CD14-positive monocyte (primary cell): ENCODE measurements around the gene PAK1IP1. TPM values are rescaled to one million over a fixed set of nuclear protein-coding genes. Genes with fewer than 3 reads are reported as not detected.
A peak's percentile ranks its signal among the peaks of the same experiment; 100 is the strongest.

ENCODE experiments used
- DNase-seq, 3 donors: peaks; one replicate each; pipeline ENCODE4 v3.0.0-alpha.2; 2011 to 2022
- H2AFZ ChIP-seq: 2 replicates; pipeline ENCODE4 v1.6.0; 2012; ENCODE audit warnings: mild to moderate bottlenecking, low read depth, low read length, inconsistent platforms; ENCODE audit not compliant: insufficient read depth, poor library complexity, severe bottlenecking
- H3K27ac ChIP-seq, 2 donors: 1 replicate in 1 of 2; 2 replicates in 1 of 2; pipeline ENCODE4 v1.5.1; 2012 to 2013; ENCODE audit warnings: low read length in 2 of 2, control low read depth in 1 of 2, inconsistent platforms in 1 of 2, low read depth in 1 of 2, mild to moderate bottlenecking in 1 of 2
- H3K27me3 ChIP-seq, 2 donors: one replicate each; pipeline versions ENCODE4 v1.6.0 to v1.6.1; 2011 to 2013; ENCODE audit warnings: low read length in 2 of 2; ENCODE audit not compliant: control insufficient read depth in 2 of 2, insufficient read depth in 2 of 2
- H3K36me3 ChIP-seq, 2 donors: replicated peaks in 1 of 2; 1 replicate in 1 of 2; 2 replicates in 1 of 2; pipeline versions ENCODE4 v1.5.1 to v1.6.1; 2012 to 2013; ENCODE audit warnings: low read length in 2 of 2, control low read depth in 1 of 2, inconsistent platforms in 1 of 2, mild to moderate bottlenecking in 1 of 2; ENCODE audit not compliant: insufficient read depth in 2 of 2, control insufficient read depth in 1 of 2
- H3K4me1 ChIP-seq, 2 donors: 1 replicate in 1 of 2; 2 replicates in 1 of 2; pipeline versions ENCODE4 v1.5.1 to v1.6.1; 2012 to 2013; ENCODE audit warnings: low read length in 2 of 2, control low read depth in 1 of 2, inconsistent platforms in 1 of 2, mild to moderate bottlenecking in 1 of 2, moderate library complexity in 1 of 2; ENCODE audit not compliant: insufficient read depth in 2 of 2, control insufficient read depth in 1 of 2
- H3K4me2 ChIP-seq: replicated peaks from 2 replicates; pipeline ENCODE3; 2012; ENCODE audit warnings: low read length, moderate library complexity, mild to moderate bottlenecking; ENCODE audit not compliant: poor library complexity, severe bottlenecking; ENCODE audit errors: extremely low read depth
- H3K4me3 ChIP-seq, 3 experiments: fragments of 200-600 bp in 1 of 3; sonication (generic) in 1 of 3; replicated peaks in 1 of 3; 1 replicate in 2 of 3; 2 replicates in 1 of 3; pipeline ENCODE4 v1.5.1; 2011 to 2013; ENCODE audit warnings: low read length in 3 of 3, mild to moderate bottlenecking in 3 of 3, control low read depth in 2 of 3, low read depth in 2 of 3, inconsistent platforms in 1 of 3, moderate library complexity in 1 of 3
- H3K79me2 ChIP-seq: 2 replicates; pipeline ENCODE4 v1.6.0; 2012; ENCODE audit warnings: mild to moderate bottlenecking, control low read depth, inconsistent platforms, low read length, moderate library complexity; ENCODE audit not compliant: insufficient read depth
- H3K9ac ChIP-seq: 2 replicates; pipeline ENCODE4 v1.6.0; 2017; ENCODE audit warnings: low read length, mild to moderate bottlenecking; ENCODE audit not compliant: insufficient read depth, poor library complexity, severe bottlenecking
- H3K9me3 ChIP-seq, 2 donors: replicated peaks in 1 of 2; 1 replicate in 1 of 2; 2 replicates in 1 of 2; pipeline versions ENCODE4 v1.5.1 to v1.6.1; 2012 to 2013; ENCODE audit warnings: low read length in 2 of 2, control low read depth in 1 of 2; ENCODE audit not compliant: control insufficient read depth in 1 of 2, insufficient read depth in 1 of 2
- H4K20me1 ChIP-seq: 2 replicates; pipeline ENCODE4 v1.6.0; 2012; ENCODE audit warnings: mild to moderate bottlenecking, low read length, control low read depth, moderate library complexity; ENCODE audit not compliant: insufficient read depth
- H3K27ac Mint-ChIP-seq, 7 donors: one replicate each; pipeline ENCODE4 v1.8.0; 2020; ENCODE audit warnings: mild to moderate bottlenecking in 7 of 7, mixed read lengths in 7 of 7, moderate library complexity in 6 of 7, inconsistent platforms in 2 of 7
- H3K27me3 Mint-ChIP-seq, 3 donors: one replicate each; pipeline ENCODE4 v1.8.0; 2021 to 2022; ENCODE audit warnings: low read depth in 3 of 3, mild to moderate bottlenecking in 3 of 3, mixed read lengths in 3 of 3, moderate library complexity in 3 of 3, inconsistent platforms in 1 of 3
- H3K36me3 Mint-ChIP-seq, 2 donors: one replicate each; pipeline ENCODE4 v1.8.0; 2020; ENCODE audit warnings: mixed read lengths in 2 of 2, inconsistent platforms in 1 of 2, mild to moderate bottlenecking in 1 of 2
- H3K4me1 Mint-ChIP-seq: one replicate; pipeline ENCODE4 v1.8.0; 2020; ENCODE audit warnings: mild to moderate bottlenecking, mixed read lengths
- H3K4me3 Mint-ChIP-seq, 2 donors: one replicate each; pipeline ENCODE4 v1.8.0; 2020; ENCODE audit warnings: mild to moderate bottlenecking in 2 of 2, mixed read lengths in 2 of 2, moderate library complexity in 1 of 2
- H3K9me3 Mint-ChIP-seq, 7 donors: one replicate each; pipeline ENCODE4 v1.8.0; 2020 to 2022; ENCODE audit warnings: mixed read lengths in 7 of 7, mild to moderate bottlenecking in 6 of 7, moderate library complexity in 6 of 7, inconsistent platforms in 2 of 7
- CTCF ChIP-seq: fragments of 200-600 bp; IDR thresholded peaks from one replicate; pipeline ENCODE4 v1.8.0; 2022; ENCODE audit warnings: antibody characterized with exemption, mild to moderate bottlenecking
- WGBS: methylation state at CpG from one replicate; pipeline ENCODE4 v1.1.5; 2013; ENCODE audit warnings: missing lambda C conversion rate; ENCODE audit not compliant: insufficient coverage; 5-methylcytosine and 5-hydroxymethylcytosine counted together
- intact Hi-C, 2 donors: fragments of 100-400 bp; cut with micrococcal nuclease; formaldehyde crosslinking; loops; one replicate each; pipeline versions ENCODE4 v1.15.0 to v1.15.1; 2023
- polyA plus RNA-seq, 3 donors: library from polyadenylated mRNA; depleted of rRNA in 1 of 3; unstranded in 2 of 3; stranded (reverse) in 1 of 3; fragments of 300-500 nt in 2 of 3; fragments of >200 nt in 1 of 3; fragmentation: Illumina TruSeq in 2 of 3; gene quantifications; 1 replicate in 2 of 3; 2 replicates in 1 of 3; pipeline ENCODE4 v1.2.3, GENCODE V29; 2012 to 2021

Gene PAK1IP1
- polyA plus RNA-seq, 3 donors: 6.2 to 13.3 (median 11.7) TPM

- peaks cover 12 to 18% of the 10 kb centered on the region in 2 donors for H3K36me3 Mint-ChIP-seq
- H3K4me3 ChIP-seq: peak overlapping the region; percentile 54 to 91 (median 69)
Observed at GRCh38 chr6:10721850-10722569, 27.2 kb downstream of the PAK1IP1 start.

GRCh38 chr6:10722570-10722819 lies 27.7 kb downstream of the PAK1IP1 start:
- Histone ChIP-seq H3K36me3 (peaks cover 0 to 4% of the 10 kb centered on the region in 2 donors), H3K27me3 (no peaks in the 10 kb centered on the region), H3K4me3 (peak overlapping the region; percentile 54 to 91 (median 69)), H3K4me1 (peaks cover 28 to 41% of the 10 kb centered on the region in 2 donors), H3K4me2 (peak overlapping the region; percentile 89), H4K20me1 (no peaks in the 10 kb centered on the region), H3K27ac (peak overlapping the region; percentile 61 to 79), H2AFZ (peak overlapping the region; percentile 95), H3K9me3 (peaks cover 7 to 20% of the 10 kb centered on the region in 2 donors), H3K9ac (peak overlapping the region; percentile 72), H3K79me2 (peaks cover 15% of the 10 kb centered on the region)
- Mint-ChIP-seq H3K27ac (peak overlapping the region; percentile 85 to 94 (median 91)), H3K27me3 (peaks cover 0 to 2% (median 0%) of the 10 kb centered on the region in 3 donors), H3K4me3 (peak overlapping the region; percentile 91 to 97), H3K4me1 (peaks cover 52% of the 10 kb centered on the region), H3K9me3 (peaks cover 13 to 25% (median 18%) of the 10 kb centered on the region in 7 donors), H3K36me3 (peaks cover 12 to 18% of the 10 kb centered on the region in 2 donors)
- no peak for TF ChIP-seq CTCF
- intact Hi-C loops: no loop called here
- DNase-seq: no peak
- WGBS: 0% methylated on average over 6 of the region's 6 CpGs

More at GRCh38 chr6:10721850-10722569, 27.2 kb downstream of the PAK1IP1 start:
- TF ChIP-seq CTCF: no peak
- H3K36me3 ChIP-seq: peaks cover 0 to 4% of the 10 kb centered on the region in 2 donors
- no peaks in the 10 kb centered on the region for H4K20me1 ChIP-seq
- peaks cover 15% of the 10 kb centered on the region for H3K79me2 ChIP-seq
- Mint-ChIP-seq H3K4me1 (peaks cover 49% of the 10 kb centered on the region), H3K9me3 (peaks cover 14 to 26% (median 18%) of the 10 kb centered on the region in 7 donors), H3K27ac (peak overlapping the region; percentile 85 to 94 (median 91)), H3K4me3 (peak overlapping the region; percentile 91 to 97), H3K27me3 (peaks cover 0 to 2% (median 0%) of the 10 kb centered on the region in 3 donors)
- intact Hi-C loops: no loop called here
- peak overlapping the region; percentile 95 for H2AFZ ChIP-seq
- peaks cover 24 to 36% of the 10 kb centered on the region in 2 donors for H3K4me1 ChIP-seq
- peak overlapping the region; percentile 89 for H3K4me2 ChIP-seq
- no peak for DNase-seq
- peaks cover 7 to 21% of the 10 kb centered on the region in 2 donors for H3K9me3 ChIP-seq
- 100% methylated on average over 4 of the region's 11 CpGs for WGBS
- H3K27me3 ChIP-seq: no peaks in the 10 kb centered on the region
- peak overlapping the region; percentile 61 to 79 for H3K27ac ChIP-seq
- H3K9ac ChIP-seq: peak overlapping the region; percentile 72
